CD4-positive, alpha-beta memory T cell (primary cell): ENCODE results near the gene IL9. TPM values are rescaled to one million over a fixed set of nuclear protein-coding genes. Genes with fewer than 3 reads are reported as not detected.
A peak's percentile ranks its signal among the peaks of the same experiment; 100 is the strongest.

Source experiments
- CTCF ChIA-PET: fragments of 350-600 bp; sonication (Branson Sonifier 250); formaldehyde crosslinking; loops from one replicate; lab custom pipeline; 2021; ENCODE audit warnings: inconsistent platforms; ENCODE audit not compliant: partially characterized antibody; lab: Charles Lee
- POLR2A ChIA-PET: fragments of 350-600 bp; sonication (Branson Sonifier 250); formaldehyde crosslinking; loops from one replicate; lab custom pipeline; 2021; ENCODE audit not compliant: partially characterized antibody; lab: Charles Lee
- DNase-seq, 5 donors: peaks; one replicate each; pipeline versions ENCODE4 v3.0.0 to v3.0.0-alpha.2; 2020 to 2022; ENCODE audit warnings: mixed read lengths in 1 of 5
- H3K27ac ChIP-seq: one replicate; pipeline ENCODE4 v1.7.0; 2013; ENCODE audit warnings: low read depth, low read length
- H3K27me3 ChIP-seq: 2 replicates; pipeline ENCODE4 v1.7.0; 2013; ENCODE audit warnings: mild to moderate bottlenecking, low read length, moderate library complexity; ENCODE audit not compliant: insufficient read depth
- H3K36me3 ChIP-seq: 2 replicates; pipeline ENCODE4 v1.7.0; 2013; ENCODE audit warnings: mild to moderate bottlenecking, low read length, moderate library complexity; ENCODE audit not compliant: insufficient read depth
- H3K4me1 ChIP-seq: 2 replicates; pipeline ENCODE4 v1.7.0; 2013; ENCODE audit warnings: mild to moderate bottlenecking, low read length, moderate library complexity; ENCODE audit not compliant: insufficient read depth
- H3K4me3 ChIP-seq, 2 donors: one replicate each; pipeline ENCODE4 v1.7.0; 2013; ENCODE audit warnings: low read length in 2 of 2, mild to moderate bottlenecking in 1 of 2
- H3K9me3 ChIP-seq, 2 donors: one replicate each; pipeline ENCODE4 v1.7.0; 2013; ENCODE audit warnings: low read length in 2 of 2, control low read depth in 1 of 2; ENCODE audit not compliant: control insufficient read depth in 1 of 2
- H3K27ac Mint-ChIP-seq, 7 donors: one replicate each; pipeline ENCODE4 v1.8.0; 2020 to 2021; ENCODE audit warnings: mixed read lengths in 7 of 7, mild to moderate bottlenecking in 6 of 7, inconsistent platforms in 3 of 7, moderate library complexity in 3 of 7
- H3K27me3 Mint-ChIP-seq, 2 donors: one replicate each; pipeline ENCODE4 v1.8.0; 2020 to 2021; ENCODE audit warnings: mixed read lengths in 2 of 2
- H3K36me3 Mint-ChIP-seq, 2 donors: one replicate each; pipeline ENCODE4 v1.8.0; 2020 to 2021; ENCODE audit warnings: mixed read lengths in 2 of 2, inconsistent platforms in 1 of 2, mild to moderate bottlenecking in 1 of 2
- H3K4me1 Mint-ChIP-seq, 4 donors: one replicate each; pipeline ENCODE4 v1.8.0; 2020 to 2021; ENCODE audit warnings: mixed read lengths in 4 of 4, mild to moderate bottlenecking in 1 of 4
- H3K4me3 Mint-ChIP-seq, 8 donors: one replicate each; pipeline ENCODE4 v1.8.0; 2020 to 2021; ENCODE audit warnings: mixed read lengths in 8 of 8, mild to moderate bottlenecking in 7 of 8, moderate library complexity in 6 of 8, inconsistent platforms in 3 of 8
- H3K9me3 Mint-ChIP-seq, 8 donors: one replicate each; pipeline ENCODE4 v1.8.0; 2020 to 2021; ENCODE audit warnings: mixed read lengths in 8 of 8, mild to moderate bottlenecking in 5 of 8, inconsistent platforms in 3 of 8, moderate library complexity in 1 of 8
- intact Hi-C: fragments of 100-400 bp; cut with micrococcal nuclease; formaldehyde crosslinking; loops from one replicate; pipeline ENCODE4 v1.15.1; 2023
- polyA plus RNA-seq, 2 donors: library from polyadenylated mRNA; unstranded; fragments of 300-500 nt; fragmentation: Illumina TruSeq; gene quantifications; one replicate each; pipeline ENCODE4 v1.2.3, GENCODE V29; 2021
- total RNA-seq, 2 experiments: library from RNA; stranded (reverse); gene quantifications; one replicate each; pipeline ENCODE4 v1.2.3, GENCODE V29; 2021

IL9 gene
- total and polyA plus RNA-seq, 4 experiments from 2014 or later: not detected

DNA sequence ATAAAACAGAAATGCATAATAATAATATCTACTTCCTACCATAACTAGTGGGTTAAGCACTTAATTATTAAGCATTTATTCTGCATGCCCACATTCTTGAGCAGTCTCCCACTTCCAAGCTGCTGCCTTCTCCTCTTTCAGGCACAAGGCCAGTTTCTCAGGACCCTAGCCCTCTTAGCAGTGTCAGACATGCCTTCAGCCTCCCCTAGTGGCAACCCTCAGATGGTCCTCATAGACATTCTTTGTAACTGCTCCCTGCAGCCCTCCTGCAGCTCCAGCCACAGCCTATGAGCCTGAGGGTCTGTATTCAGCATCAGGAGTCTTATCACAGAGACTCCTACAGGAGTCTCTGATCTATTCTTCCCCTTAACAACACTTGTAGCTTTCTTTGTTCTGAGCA lies 3.9 kb downstream of the IL9 start:
- CTCF ChIA-PET: interaction anchor here (1.2 to 2.4 kb wide), 5 partner anchors 9 to 322 kb away, joined by 4 to 13 read pairs (median 8); no protein-coding TSS in a partner anchor
- H3K27ac ChIP-seq: no peak overlapping the region
- no peak overlapping the region for H3K4me3 ChIP-seq
- Mint-ChIP-seq H3K9me3 (no peaks in the 10 kb centered on the region), H3K36me3 (no peaks in the 10 kb centered on the region), H3K27ac (no peak overlapping the region), H3K27me3 (peaks cover 9 to 15% of the 10 kb centered on the region in 2 donors), H3K4me3 (no peak overlapping the region), H3K4me1 (peaks cover 7 to 29% (median 16%) of the 10 kb centered on the region in 4 donors)
- intact Hi-C loops: no loop called here
- H3K27me3 ChIP-seq: no peaks in the 10 kb centered on the region
- POLR2A ChIA-PET: no interaction called here
- no peak for DNase-seq
- H3K4me1 ChIP-seq: peaks cover 14% of the 10 kb centered on the region
- no peaks in the 10 kb centered on the region for H3K9me3 ChIP-seq
- H3K36me3 ChIP-seq: no peaks in the 10 kb centered on the region

DNA sequence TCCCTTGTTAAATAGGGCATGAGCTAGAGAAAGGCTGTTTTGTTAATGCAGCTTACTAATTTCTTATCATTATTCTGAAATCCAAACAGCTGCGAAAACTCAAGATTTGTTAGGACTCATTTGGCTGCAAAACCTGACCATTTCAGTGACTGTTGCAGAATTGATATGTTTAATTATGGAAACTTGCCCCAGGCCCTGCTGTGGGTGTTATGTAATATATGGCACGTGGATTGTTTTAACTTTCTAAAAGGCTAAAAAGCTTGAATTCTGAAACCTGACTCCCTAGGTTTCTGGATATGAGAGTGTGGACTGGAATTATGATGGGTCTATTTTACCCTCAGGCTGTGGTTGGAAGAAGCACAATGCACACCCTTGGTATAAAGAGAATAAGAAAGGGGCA lies 4.4 kb downstream of the IL9 start:
- H3K4me3 Mint-ChIP-seq: no peak overlapping the region
- CTCF ChIA-PET: interaction anchor here (0.7 to 2.4 kb wide), 8 partner anchors 10 to 322 kb away, joined by 3 to 13 read pairs (median 4); no protein-coding TSS in a partner anchor
- H3K4me1 ChIP-seq: peaks cover 14% of the 10 kb centered on the region
- H3K36me3 Mint-ChIP-seq: no peaks in the 10 kb centered on the region
- no peak overlapping the region for H3K27ac ChIP-seq
- intact Hi-C loops: no loop called here
- no peak overlapping the region for H3K4me3 ChIP-seq
- no peaks in the 10 kb centered on the region for H3K36me3 ChIP-seq
- H3K27me3 Mint-ChIP-seq: peaks cover 7 to 15% of the 10 kb centered on the region in 2 donors
- POLR2A ChIA-PET: no interaction called here
- no peaks in the 10 kb centered on the region for H3K27me3 ChIP-seq
- no peaks in the 10 kb centered on the region for H3K9me3 ChIP-seq
- H3K27ac Mint-ChIP-seq: no peak overlapping the region
- DNase-seq: no peak
- no peaks in the 10 kb centered on the region for H3K9me3 Mint-ChIP-seq
- peaks cover 7 to 29% (median 16%) of the 10 kb centered on the region in 4 donors for H3K4me1 Mint-ChIP-seq

DNA sequence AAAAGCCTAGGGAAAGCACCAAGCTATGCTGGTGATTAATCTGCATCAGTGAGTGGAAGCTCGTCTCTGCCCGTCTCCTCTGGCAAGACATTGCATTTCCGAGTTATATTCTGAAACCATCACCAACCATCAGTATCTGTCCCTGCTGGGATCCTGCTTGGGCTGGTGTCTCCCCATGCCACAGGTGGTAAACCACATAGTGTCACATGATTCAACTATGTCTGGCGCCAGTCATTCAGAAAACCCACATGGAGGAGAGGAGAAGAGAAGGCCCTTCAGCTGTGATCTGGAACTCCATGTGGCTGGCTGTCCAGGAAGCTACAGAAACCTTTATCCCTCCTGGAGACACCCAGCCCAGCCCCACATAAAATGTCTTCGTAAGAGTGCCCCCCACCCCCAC lies 4.8 kb downstream of the IL9 start:
- POLR2A ChIA-PET: no interaction called here
- H3K27me3 Mint-ChIP-seq: peaks cover 6 to 12% of the 10 kb centered on the region in 2 donors

DNA sequence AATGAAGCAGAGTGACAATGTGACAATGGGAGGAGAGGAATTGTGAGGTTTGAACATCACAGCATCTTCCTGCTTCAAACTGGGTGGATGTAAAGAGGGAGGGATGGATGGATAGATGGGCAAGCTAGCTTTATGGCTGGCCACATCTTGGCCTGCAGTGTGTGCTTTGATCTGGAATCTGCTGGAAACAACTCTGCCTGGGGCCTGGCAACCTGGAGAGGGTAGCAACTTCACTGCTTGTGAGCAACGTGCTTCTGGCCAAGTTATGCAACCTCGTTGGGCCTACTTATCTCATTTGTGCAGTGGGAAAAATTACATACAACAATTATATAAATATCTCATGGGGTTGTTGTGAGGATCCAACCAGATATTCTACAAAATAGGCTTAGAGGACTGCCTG lies 5.3 kb downstream of the IL9 start:
- H3K9me3 Mint-ChIP-seq: no peaks in the 10 kb centered on the region
- H3K36me3 Mint-ChIP-seq: no peaks in the 10 kb centered on the region
- Histone ChIP-seq H3K27ac (no peak overlapping the region), H3K27me3 (no peaks in the 10 kb centered on the region), H3K4me1 (peaks cover 14% of the 10 kb centered on the region), H3K4me3 (no peak overlapping the region), H3K9me3 (no peaks in the 10 kb centered on the region), H3K36me3 (no peaks in the 10 kb centered on the region)
- peak overlapping the region in 1 of 7 donors; percentile 5 for H3K27ac Mint-ChIP-seq
- peaks cover 7 to 29% (median 16%) of the 10 kb centered on the region in 4 donors for H3K4me1 Mint-ChIP-seq
- intact Hi-C loops: no loop called here
- ChIA-PET CTCF (interaction anchor here (1.7 to 2.4 kb wide), 3 partner anchors 188 to 321 kb away, joined by 4 to 13 read pairs (median 9); no protein-coding TSS in a partner anchor), POLR2A (no interaction called here)
- no peak for DNase-seq
- no peak overlapping the region for H3K4me3 Mint-ChIP-seq
- H3K27me3 Mint-ChIP-seq: peaks cover 2 to 9% of the 10 kb centered on the region in 2 donors

More for the DNA sequence above, 4.8 kb downstream of the IL9 start:
- no peak for DNase-seq
- peaks cover 7 to 29% (median 16%) of the 10 kb centered on the region in 4 donors for H3K4me1 Mint-ChIP-seq
- Histone ChIP-seq H3K27me3 (no peaks in the 10 kb centered on the region), H3K9me3 (no peaks in the 10 kb centered on the region), H3K4me1 (peaks cover 14% of the 10 kb centered on the region), H3K36me3 (no peaks in the 10 kb centered on the region), H3K4me3 (no peak overlapping the region), H3K27ac (no peak overlapping the region)
- no peak overlapping the region for H3K4me3 Mint-ChIP-seq
- H3K36me3 Mint-ChIP-seq: no peaks in the 10 kb centered on the region
- intact Hi-C loops: no loop called here
- H3K27ac Mint-ChIP-seq: no peak overlapping the region
- CTCF ChIA-PET: interaction anchor here (0.7 to 2.4 kb wide), 7 partner anchors 10 to 321 kb away, joined by 3 to 13 read pairs (median 4); no protein-coding TSS in a partner anchor
- no peaks in the 10 kb centered on the region for H3K9me3 Mint-ChIP-seq

DNA sequence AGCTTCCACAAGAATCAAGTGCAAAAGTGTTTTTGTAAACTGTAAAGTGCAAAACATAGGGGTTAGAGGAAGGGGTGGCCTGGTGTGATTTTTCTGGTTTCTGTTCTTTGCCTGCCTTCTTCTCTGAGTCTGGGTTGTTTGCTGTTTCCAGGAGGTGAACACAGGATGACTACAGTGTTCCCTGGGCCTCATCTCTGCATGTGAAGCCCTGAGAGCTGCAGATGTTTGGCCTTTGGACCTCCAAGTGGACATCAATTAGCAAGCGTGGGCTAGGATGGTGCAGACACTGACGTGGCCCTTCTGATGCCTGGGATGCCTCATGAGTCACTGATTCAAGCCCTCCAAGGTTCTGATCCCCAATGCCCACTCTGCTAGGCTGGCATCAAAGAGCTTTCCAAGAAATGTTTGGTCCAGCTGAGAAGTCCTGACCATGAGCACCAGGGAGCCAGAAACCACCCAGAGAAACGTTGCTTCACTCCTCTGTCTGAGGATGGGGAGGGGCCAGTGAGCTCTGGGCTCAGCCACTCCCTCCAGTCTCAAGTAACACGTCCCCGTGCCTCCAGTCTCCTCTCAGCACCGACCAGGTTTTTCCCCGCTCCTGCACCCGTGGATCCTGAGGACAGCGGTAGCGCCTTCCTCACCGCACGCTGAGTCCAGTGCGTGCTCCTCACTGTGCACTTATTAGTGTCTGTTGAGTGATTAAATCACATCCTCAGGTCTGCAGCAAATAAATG lies 7.6 kb downstream of the IL9 start:
- Histone ChIP-seq H3K27ac (no peak overlapping the region), H3K9me3 (no peaks in the 10 kb centered on the region), H3K36me3 (no peaks in the 10 kb centered on the region), H3K27me3 (no peaks in the 10 kb centered on the region), H3K4me1 (peaks cover 14% of the 10 kb centered on the region), H3K4me3 (no peak overlapping the region)
- POLR2A ChIA-PET: no interaction called here
- H3K36me3 Mint-ChIP-seq: no peaks in the 10 kb centered on the region
- peaks cover 6 to 16% of the 10 kb centered on the region in 2 donors for H3K27me3 Mint-ChIP-seq
- peaks cover 7 to 29% (median 16%) of the 10 kb centered on the region in 4 donors for H3K4me1 Mint-ChIP-seq
- H3K4me3 Mint-ChIP-seq: peak overlapping the region in 3 of 8 donors; percentile 27 to 68 (median 35)
- intact Hi-C loops: loop anchor here (1.0 to 10.0 kb wide), 7 partner anchors 57 to 1607 kb away; partner anchors contain the start of gene SPOCK1
- no peak for DNase-seq
- H3K9me3 Mint-ChIP-seq: no peaks in the 10 kb centered on the region
- CTCF ChIA-PET: interaction anchor here (1.0 to 2.8 kb wide), 13 partner anchors 9 to 329 kb away, joined by 3 to 32 read pairs (median 4); no protein-coding TSS in a partner anchor
- H3K27ac Mint-ChIP-seq: peak overlapping the region in 1 of 7 donors; percentile 73

DNA sequence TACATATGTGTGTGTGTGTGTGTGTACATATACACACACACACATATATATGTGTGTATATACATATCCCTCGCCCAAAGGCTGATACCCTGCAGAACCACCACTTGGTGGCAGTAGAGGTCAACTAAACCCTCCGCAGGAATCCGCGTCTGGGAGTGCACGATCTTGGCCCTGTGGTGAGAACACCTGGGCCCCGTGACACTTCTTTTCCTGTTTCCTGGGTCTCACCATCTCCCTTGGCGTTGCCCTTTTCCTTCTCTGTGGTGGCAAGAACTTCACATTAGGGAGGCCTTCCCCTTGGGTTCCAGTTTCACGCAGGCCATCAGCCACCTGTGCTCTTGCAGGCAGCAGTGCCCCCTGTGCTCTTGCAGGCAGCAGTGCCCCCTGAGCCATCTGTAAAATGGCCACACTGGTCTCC lies 8.2 kb downstream of the IL9 start:
- ChIA-PET CTCF (interaction anchor here (1.0 to 2.8 kb wide), 12 partner anchors 9 to 330 kb away, joined by 3 to 32 read pairs (median 4); no protein-coding TSS in a partner anchor), POLR2A (no interaction called here)
- Histone ChIP-seq H3K4me3 (no peak overlapping the region), H3K4me1 (peaks cover 14% of the 10 kb centered on the region), H3K27me3 (no peaks in the 10 kb centered on the region), H3K36me3 (no peaks in the 10 kb centered on the region), H3K9me3 (no peaks in the 10 kb centered on the region), H3K27ac (no peak overlapping the region)
- Mint-ChIP-seq H3K4me3 (peak overlapping the region in 7 of 8 donors; percentile 40 to 75 (median 59)), H3K27ac (peak overlapping the region in 1 of 7 donors; percentile 73), H3K27me3 (peaks cover 6 to 19% of the 10 kb centered on the region in 2 donors), H3K4me1 (peaks cover 7 to 29% (median 16%) of the 10 kb centered on the region in 4 donors), H3K36me3 (no peaks in the 10 kb centered on the region), H3K9me3 (no peaks in the 10 kb centered on the region)
- peak; percentile 63 to 70 (median 68) for DNase-seq
- intact Hi-C loops: loop anchor here (1.0 to 10.0 kb wide), 7 partner anchors 58 to 1607 kb away; partner anchors contain the start of gene SPOCK1

DNA sequence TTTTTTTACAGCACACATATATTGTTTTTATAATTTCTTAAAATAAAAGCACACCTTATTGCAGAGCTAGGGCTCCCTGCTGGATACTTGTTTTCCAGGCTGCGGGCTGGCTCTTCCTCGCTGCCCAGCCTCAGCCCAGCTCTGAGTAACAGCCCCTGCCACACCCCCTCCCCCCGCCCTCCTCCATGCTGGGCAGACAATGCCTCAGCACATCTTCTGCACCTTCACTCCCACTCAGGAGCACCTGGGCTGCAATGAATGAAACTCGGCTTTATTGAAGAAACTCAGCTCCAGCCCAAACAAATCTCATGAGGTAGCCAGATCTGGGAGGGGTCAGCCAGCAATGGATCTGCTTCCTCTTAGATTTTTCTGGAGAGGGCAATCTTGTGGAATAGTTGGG lies 9.5 kb downstream of the IL9 start:
- intact Hi-C loops: loop anchor here (10.0 kb wide), 2 partner anchors 889 to 1609 kb away; partner anchors contain the start of gene SPOCK1
- ChIA-PET POLR2A (no interaction called here), CTCF (interaction anchor here (0.7 to 1.6 kb wide), 4 partner anchors 8 to 196 kb away, joined by 3 to 6 read pairs (median 4); no protein-coding TSS in a partner anchor)

More for the DNA sequence above, 9.5 kb downstream of the IL9 start:
- no peak overlapping the region for H3K27ac ChIP-seq
- no peaks in the 10 kb centered on the region for H3K9me3 ChIP-seq
- no peaks in the 10 kb centered on the region for H3K9me3 Mint-ChIP-seq
- no peaks in the 10 kb centered on the region for H3K27me3 ChIP-seq
- H3K36me3 ChIP-seq: no peaks in the 10 kb centered on the region
- H3K27me3 Mint-ChIP-seq: peaks cover 4 to 19% of the 10 kb centered on the region in 2 donors
- no peak overlapping the region for H3K4me3 ChIP-seq
- no peaks in the 10 kb centered on the region for H3K36me3 Mint-ChIP-seq
- peak overlapping the region in 1 of 7 donors; percentile 48 for H3K27ac Mint-ChIP-seq
- no peak overlapping the region for H3K4me3 Mint-ChIP-seq
- no peak for DNase-seq
- peaks cover 4 to 25% (median 16%) of the 10 kb centered on the region in 4 donors for H3K4me1 Mint-ChIP-seq
- H3K4me1 ChIP-seq: peaks cover 14% of the 10 kb centered on the region
